Spinal cord (tissue), 4 donors: ENCODE results near the gene OR2T27. TPM values are rescaled to one million over a fixed set of nuclear protein-coding genes. Genes with fewer than 3 reads are reported as not detected.

ENCODE experiments used
- polyA plus RNA-seq, 2 donors: library from polyadenylated mRNA; unstranded; fragments of 120-200 nt; gene quantifications; one replicate each; pipeline ENCODE4 v1.2.1, GENCODE V29; 2013; ENCODE audit not compliant: insufficient read length in 2 of 2
- total RNA-seq, 2 donors: library from RNA; depleted of rRNA in 1 of 2; stranded (reverse); fragments of 120-200 nt in 1 of 2; fragments of >200 nt in 1 of 2; gene quantifications; one replicate each; pipeline versions ENCODE4 v1.2.3 to v1.2.4, GENCODE V29; 2013 to 2014

The OR2T27 gene
- total and polyA plus RNA-seq, 4 donors = not detected

Other genes starting within 250 kb of the OR2T27 start
- not detected for gene OR2T2, start 209.9 kb downstream of the OR2T27 start, total RNA-seq
- gene OR2T2, start 209.9 kb downstream of the OR2T27 start, polyA plus RNA-seq = not detected
- not detected for gene OR2T3, start 182.2 kb downstream of the OR2T27 start, total RNA-seq
- not detected for gene OR2T3, start 182.2 kb downstream of the OR2T27 start, polyA plus RNA-seq
- gene OR2T5, start 166.9 kb downstream of the OR2T27 start, total RNA-seq = not detected
- gene OR2T5, start 166.9 kb downstream of the OR2T27 start, polyA plus RNA-seq = not detected
- gene OR2G6, start 147.5 kb downstream of the OR2T27 start, total RNA-seq = not detected
- under 1 TPM in 1 of 2 donors, not detected in 1; 0.06 TPM for gene OR2G6, start 147.5 kb downstream of the OR2T27 start, polyA plus RNA-seq
- not detected for gene OR2T29, start 92.8 kb downstream of the OR2T27 start, total RNA-seq
- gene OR2T29, start 92.8 kb downstream of the OR2T27 start, polyA plus RNA-seq = not detected
- gene OR2T34, start 80.8 kb downstream of the OR2T27 start, total RNA-seq = not detected
- not detected for gene OR2T34, start 80.8 kb downstream of the OR2T27 start, polyA plus RNA-seq
- not detected for gene OR2T10, start 57.8 kb downstream of the OR2T27 start, total RNA-seq
- gene OR2T10, start 57.8 kb downstream of the OR2T27 start, polyA plus RNA-seq = not detected
- not detected for gene OR2T11, start 20.4 kb downstream of the OR2T27 start, total RNA-seq
- not detected for gene OR2T11, start 20.4 kb downstream of the OR2T27 start, polyA plus RNA-seq
- not detected for gene OR2T35, start 10.2 kb downstream of the OR2T27 start, total RNA-seq
- gene OR2T35, start 10.2 kb downstream of the OR2T27 start, polyA plus RNA-seq = not detected
- gene OR14I1, start 47.2 kb upstream of the OR2T27 start, total RNA-seq = not detected
- gene OR14I1, start 47.2 kb upstream of the OR2T27 start, polyA plus RNA-seq = not detected
- not detected for gene LYPD8, start 100.2 kb upstream of the OR2T27 start, total RNA-seq
- gene LYPD8, start 100.2 kb upstream of the OR2T27 start, polyA plus RNA-seq = not detected
- 10 to 100 TPM; 16.3 to 25.2 TPM for gene SH3BP5L, start 170.4 kb upstream of the OR2T27 start, total RNA-seq
- 10 to 100 TPM; 34.8 to 37.8 TPM for gene SH3BP5L, start 170.4 kb upstream of the OR2T27 start, polyA plus RNA-seq
- gene ZNF672, start 182.7 kb upstream of the OR2T27 start, total RNA-seq = 10 to 100 TPM; 13.8 to 22.0 TPM
- gene ZNF672, start 182.7 kb upstream of the OR2T27 start, polyA plus RNA-seq = 10 to 100 TPM; 31.5 to 35.1 TPM
- gene ZNF692, start 203.6 kb upstream of the OR2T27 start, total RNA-seq = 10 to 100 TPM; 13.6 to 32.7 TPM
- 10 to 100 TPM; 69.4 to 89.3 TPM for gene ZNF692, start 203.6 kb upstream of the OR2T27 start, polyA plus RNA-seq